HG03095 (cell line): ENCODE data around the gene EPS8L1.
"Not testable (repeated sequence)": the region's sequence is repeated elsewhere in the genome, so short reads cannot be mapped to it uniquely, and the experiment has no call there.

Experiments used
- ATAC-seq: cut with Tn5 transposase; IDR thresholded peaks from one replicate; pipeline ENCODE4 v1.9.1; 2021; ENCODE audit warnings: moderate library complexity; ENCODE audit not compliant: unreplicated experiment

Gene EPS8L1

GRCh38 chr19:55075371-55075998 lies at the start of gene EPS8L1:
EPS8L1 (plus strand) TSS chr19:55075869; CDS start chr19:55076445, 576 bp downstream.
- no peak for ATAC-seq

GRCh38 chr19:55027140-55027471 lies 48.6 kb upstream of the EPS8L1 start:
- not testable (repeated sequence) for ATAC-seq

- no peak for ATAC-seq
Measured at GRCh38 chr19:55027472-55028337, 48.0 kb upstream of the EPS8L1 start.

- ATAC-seq, result no peak
Measured at GRCh38 chr19:55028757-55029156, 46.9 kb upstream of the EPS8L1 start.

- no peak for ATAC-seq
Measured at GRCh38 chr19:55031178-55031577, 44.5 kb upstream of the EPS8L1 start.

GRCh38 chr19:55032170-55032800 lies 43.4 kb upstream of the EPS8L1 start:
- no peak for ATAC-seq

GRCh38 chr19:55032976-55033643 lies 42.6 kb upstream of the EPS8L1 start:
- not testable (repeated sequence) for ATAC-seq

GRCh38 chr19:55034751-55035150 lies 40.9 kb upstream of the EPS8L1 start:
- ATAC-seq, result no peak

- no peak for ATAC-seq
Measured at GRCh38 chr19:55036058-55036457, 39.6 kb upstream of the EPS8L1 start.

- not testable (repeated sequence) for ATAC-seq
Measured at GRCh38 chr19:55037603-55038002, 38.1 kb upstream of the EPS8L1 start.

GRCh38 chr19:55040654-55041053 lies 35.0 kb upstream of the EPS8L1 start:
- not testable (repeated sequence) for ATAC-seq

- ATAC-seq, result no peak
Measured at GRCh38 chr19:55041244-55041626, 34.4 kb upstream of the EPS8L1 start.

- ATAC-seq, result no peak
Measured at GRCh38 chr19:55041627-55042343, 33.9 kb upstream of the EPS8L1 start.

GRCh38 chr19:55042344-55042678 lies 33.4 kb upstream of the EPS8L1 start:
- no peak for ATAC-seq

- no peak for ATAC-seq
Measured at GRCh38 chr19:55042688-55043087, 33.0 kb upstream of the EPS8L1 start.

GRCh38 chr19:55044286-55044685 lies 31.4 kb upstream of the EPS8L1 start:
- ATAC-seq, result no peak

- ATAC-seq, result no peak
Measured at GRCh38 chr19:55044771-55045716, 30.6 kb upstream of the EPS8L1 start.

GRCh38 chr19:55046975-55047622 lies 28.6 kb upstream of the EPS8L1 start:
- ATAC-seq, result no peak

- ATAC-seq, result no peak
Measured at GRCh38 chr19:55047951-55048350, 27.7 kb upstream of the EPS8L1 start.
